IMR-90 (cell line): ENCODE measurements around the gene NKD1. TPM values are rescaled to one million over a fixed set of nuclear protein-coding genes. Genes with fewer than 3 reads are reported as not detected.
"Not testable (repeated sequence)": the region's sequence is repeated elsewhere in the genome, so short reads cannot be mapped to it uniquely, and the experiment has no call there.

Source experiments
- ATAC-seq: fragments of 200-7000 bp; cut with Tn5 transposase; 2 replicates; pipeline ENCODE4 v1.9.1; 2020; ENCODE audit warnings: low read depth, mild to moderate bottlenecking, moderate library complexity
- BruUV-seq: library from RNA; stranded (reverse); fragments of 400-500 nt; replicated peaks from 2 replicates; lab custom pipeline; 2021; lab: Mats Ljungman, UMichigan
- CTCF ChIA-PET: fragments of 300-600 bp; formaldehyde crosslinking; extraction: SDS; loops from one replicate; lab custom pipeline; 2021; ENCODE audit warnings: antibody characterized with exemption; lab: Yijun Ruan, JAX
- POLR2A ChIA-PET: fragments of 300-600 bp; sonication (Branson Sonifier 250); formaldehyde crosslinking; loops from one replicate; lab custom pipeline; 2022; ENCODE audit warnings: antibody characterized with exemption; ENCODE audit not compliant: unreplicated experiment; lab: Charles Lee
- DNase-seq: peaks from one replicate; pipeline ENCODE4 v3.0.0; 2013
- H2AFZ ChIP-seq: replicated peaks from 2 replicates; pipeline ENCODE3; 2013; ENCODE audit warnings: low read length, mild to moderate bottlenecking; ENCODE audit not compliant: poor library complexity
- H2AK5ac ChIP-seq: 2 replicates; pipeline ENCODE4 v1.6.1; 2013; ENCODE audit warnings: low read depth, low read length, inconsistent platforms
- H2AK9ac ChIP-seq: replicated peaks from 2 replicates; pipeline ENCODE3; 2013; ENCODE audit warnings: mild to moderate bottlenecking, low read depth, low read length, moderate library complexity; ENCODE audit not compliant: poor library complexity
- H2BK120ac ChIP-seq: 2 replicates; pipeline ENCODE4 v1.6.1; 2013; ENCODE audit warnings: low read depth, low read length, inconsistent platforms
- H2BK15ac ChIP-seq: 3 replicates; pipeline ENCODE4 v1.6.1; 2013; ENCODE audit warnings: low read depth, low read length, inconsistent platforms
- H2BK20ac ChIP-seq: 2 replicates; pipeline ENCODE4 v1.6.1; 2013; ENCODE audit warnings: low read depth, mild to moderate bottlenecking, inconsistent platforms, low read length, moderate library complexity
- H2BK5ac ChIP-seq: 2 replicates; pipeline ENCODE4 v1.6.1; 2013; ENCODE audit warnings: mild to moderate bottlenecking, low read depth, low read length, inconsistent platforms; ENCODE audit not compliant: poor library complexity, severe bottlenecking
- H3K14ac ChIP-seq: replicated peaks from 2 replicates; pipeline ENCODE4 v1.6.1; 2013; ENCODE audit warnings: low read depth, low read length, inconsistent platforms
- H3K18ac ChIP-seq: 2 replicates; pipeline ENCODE4 v1.6.1; 2013; ENCODE audit warnings: low read depth, low read length, control low read depth
- H3K23ac ChIP-seq: 2 replicates; pipeline ENCODE4 v1.6.1; 2013; ENCODE audit warnings: low read depth, low read length, inconsistent platforms
- H3K27ac ChIP-seq: 2 replicates; pipeline ENCODE4 v1.5.1; 2013; ENCODE audit warnings: mild to moderate bottlenecking, control low read depth, low read length; ENCODE audit not compliant: insufficient read depth
- H3K27me3 ChIP-seq: 2 replicates; pipeline ENCODE4 v1.6.1; 2013; ENCODE audit warnings: low read length; ENCODE audit not compliant: control insufficient read depth, insufficient read depth
- H3K36me3 ChIP-seq: 2 replicates; pipeline ENCODE4 v1.6.1; 2013; ENCODE audit warnings: low read length, mixed read lengths; ENCODE audit not compliant: control insufficient read depth, insufficient read depth
- H3K4ac ChIP-seq: 2 replicates; pipeline ENCODE4 v1.6.1; 2013; ENCODE audit warnings: low read depth, low read length, inconsistent platforms
- H3K4me1 ChIP-seq: 2 replicates; pipeline ENCODE4 v1.6.1; 2013; ENCODE audit warnings: low read length, mixed read lengths; ENCODE audit not compliant: control insufficient read depth, insufficient read depth
- H3K4me2 ChIP-seq: 2 replicates; pipeline ENCODE4 v1.6.1; 2013; ENCODE audit warnings: low read depth, mild to moderate bottlenecking, control low read depth, low read length, moderate library complexity
- H3K4me3 ChIP-seq: 2 replicates; pipeline ENCODE4 v1.5.1; 2013; ENCODE audit warnings: low read depth, mild to moderate bottlenecking, control low read depth, low read length, moderate library complexity; ENCODE audit not compliant: insufficient read depth
- H3K56ac ChIP-seq: 2 replicates; pipeline ENCODE4 v1.6.1; 2013; ENCODE audit warnings: low read length, inconsistent platforms; ENCODE audit not compliant: insufficient read depth; ENCODE audit errors: extremely low read depth
- H3K79me1 ChIP-seq, 2 experiments: 2 replicates each; pipeline ENCODE4 v1.6.1; 2013; ENCODE audit warnings: low read length in 2 of 2, inconsistent platforms in 1 of 2, low read depth in 1 of 2
- H3K9ac ChIP-seq: 2 replicates; pipeline ENCODE4 v1.6.1; 2013; ENCODE audit warnings: low read depth, low read length, control low read depth
- H3K9me1 ChIP-seq: 2 replicates; pipeline ENCODE4 v1.6.1; 2013; ENCODE audit warnings: low read length, inconsistent platforms; ENCODE audit not compliant: insufficient read depth
- H3K9me3 ChIP-seq: 2 replicates; pipeline ENCODE4 v1.6.1; 2013; ENCODE audit warnings: low read length; ENCODE audit not compliant: control insufficient read depth, insufficient read depth
- H4K20me1 ChIP-seq: 2 replicates; pipeline ENCODE4 v1.6.1; 2013; ENCODE audit warnings: low read length, inconsistent platforms; ENCODE audit not compliant: insufficient read depth
- H4K5ac ChIP-seq: 2 replicates; pipeline ENCODE4 v1.6.1; 2013; ENCODE audit warnings: mild to moderate bottlenecking, low read depth, low read length, control low read depth
- H4K8ac ChIP-seq, 2 experiments: 2 replicates each; pipeline ENCODE4 v1.6.1; 2013; ENCODE audit warnings: low read depth in 2 of 2, low read length in 2 of 2, control low read depth in 1 of 2, inconsistent platforms in 1 of 2
- H4K91ac ChIP-seq: 2 replicates; pipeline ENCODE4 v1.6.1; 2013; ENCODE audit warnings: low read depth, low read length, inconsistent platforms; ENCODE audit not compliant: insufficient read depth
- WGBS, 2 experiments: methylation state at CpG; one replicate each; pipeline versions ENCODE4 v1.1.5 to v1.1.7; 2013; ENCODE audit warnings: missing lambda C conversion rate in 2 of 2; ENCODE audit not compliant: insufficient read length in 1 of 2; ENCODE audit errors: extremely low coverage in 2 of 2; 5-methylcytosine and 5-hydroxymethylcytosine counted together
- dilution Hi-C: fragments of 300-500 bp; cut with HindIII; formaldehyde crosslinking; loops from one replicate; pipeline ENCODE4 v1.14.3; 2018; ENCODE audit warnings: low sequenced_read_pairs; ENCODE audit not compliant: unreplicated experiment
- in situ Hi-C: fragments of 300-500 bp; cut with MboI; formaldehyde crosslinking; loops from 3 replicates; pipeline ENCODE4 v1.14.3; 2019; ENCODE audit warnings: low sequenced_read_pairs, inconsistent platforms, mixed read lengths
- intact Hi-C: fragments of 100-400 bp; cut with micrococcal nuclease; formaldehyde crosslinking; loops from 2 replicates; pipeline ENCODE4 v1.10.0; 2022
- polyA plus RNA-seq, 3 experiments: library from polyadenylated mRNA; depleted of rRNA; stranded (reverse); fragments of >200 nt; gene quantifications; 2 replicates each; pipeline ENCODE4 v1.2.3, GENCODE V29; 2012; ENCODE audit warnings: low replicate concordance in 1 of 3
- total RNA-seq: library from RNA; depleted of rRNA; stranded (reverse); fragments of >200 nt; gene quantifications from 2 replicates; pipeline ENCODE4 v1.2.3, GENCODE V29; 2012

Gene NKD1
- total and polyA plus RNA-seq, 2 of the 4 experiments (the other 2 are of a cell fraction), result not detected

DNA sequence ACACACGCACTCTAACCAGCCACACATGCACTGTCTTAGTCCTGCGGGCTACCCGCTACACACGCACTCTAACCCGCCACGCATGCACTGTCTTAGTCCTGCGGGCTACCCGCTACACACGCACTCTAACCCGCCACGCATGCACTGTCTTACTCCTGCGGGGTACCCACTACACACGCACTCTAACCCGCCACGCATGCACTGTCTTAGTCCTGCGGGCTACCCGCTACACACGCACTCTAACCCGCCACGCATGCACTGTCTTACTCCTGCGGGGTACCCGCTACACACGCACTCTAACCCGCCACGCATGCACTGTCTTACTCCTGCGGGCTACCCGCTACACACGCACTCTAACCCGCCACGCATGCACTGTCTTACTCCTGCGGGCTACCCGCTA lies 31.2 kb downstream of the NKD1 start:
- in situ Hi-C loops, H2BK20ac ChIP-seq, CTCF ChIA-PET, H2BK5ac ChIP-seq, H3K18ac ChIP-seq, H2AFZ ChIP-seq, H3K36me3 ChIP-seq, H3K4ac ChIP-seq, H2AK9ac ChIP-seq, BruUV-seq, H3K27me3 ChIP-seq, H4K20me1 ChIP-seq, H3K79me1 ChIP-seq, H3K4me3 ChIP-seq, H3K9me1 ChIP-seq, intact Hi-C loops, H4K8ac ChIP-seq, H3K27ac ChIP-seq, H3K23ac ChIP-seq, H3K14ac ChIP-seq, POLR2A ChIA-PET, H4K91ac ChIP-seq, H3K4me2 ChIP-seq, H3K4me1 ChIP-seq, H4K5ac ChIP-seq, H2BK15ac ChIP-seq, H3K56ac ChIP-seq, H2BK120ac ChIP-seq, H3K9ac ChIP-seq, H2AK5ac ChIP-seq, dilution Hi-C loops, DNase-seq, ATAC-seq, H3K9me3 ChIP-seq: not testable (repeated sequence)
- WGBS, 2 experiments, result 97% methylated on average over 20 of the region's 32 CpGs; no CpG with 5 or more reads in 1 of the 2 experiments
